H9 (cell line): ENCODE data around the gene TNFAIP8L3. TPM values are rescaled to one million over a fixed set of nuclear protein-coding genes. Genes with fewer than 3 reads are reported as not detected.

Experiments
- DNase-seq: peaks from one replicate; pipeline ENCODE4 v3.0.0-alpha.2; 2017
- H2AFZ ChIP-seq: one replicate; pipeline ENCODE4 v1.6.1; 2013; ENCODE audit warnings: mild to moderate bottlenecking, low read length, control low read depth, moderate library complexity
- H2AK5ac ChIP-seq: 2 replicates; pipeline ENCODE4 v1.6.1; 2013; ENCODE audit warnings: low read length, control low read depth, mixed read lengths; ENCODE audit not compliant: insufficient read length
- H2BK120ac ChIP-seq: one replicate; pipeline ENCODE4 v1.6.1; 2013; ENCODE audit warnings: low read depth, mild to moderate bottlenecking, low read length, control low read depth, inconsistent platforms; ENCODE audit not compliant: poor library complexity, severe bottlenecking
- H2BK12ac ChIP-seq: 2 replicates; pipeline ENCODE4 v1.6.1; 2013; ENCODE audit warnings: low read length, control low read depth, mixed read lengths, low read depth; ENCODE audit not compliant: insufficient read length
- H2BK15ac ChIP-seq: 2 replicates; pipeline ENCODE4 v1.6.1; 2013; ENCODE audit warnings: low read depth, low read length, control low read depth
- H2BK20ac ChIP-seq: one replicate; pipeline ENCODE4 v1.6.1; 2013; ENCODE audit warnings: low read depth, mild to moderate bottlenecking, low read length, control low read depth, inconsistent platforms; ENCODE audit not compliant: poor library complexity, severe bottlenecking
- H2BK5ac ChIP-seq: 2 replicates; pipeline ENCODE4 v1.6.1; 2013; ENCODE audit warnings: low read length, control low read depth, mixed read lengths; ENCODE audit not compliant: insufficient read length
- H3K14ac ChIP-seq: 2 replicates; pipeline ENCODE4 v1.6.1; 2013; ENCODE audit warnings: low read length, control low read depth; ENCODE audit not compliant: insufficient read depth
- H3K18ac ChIP-seq: 2 replicates; pipeline ENCODE4 v1.6.1; 2013; ENCODE audit warnings: low read depth, mild to moderate bottlenecking, mixed read lengths, low read length, control low read depth; ENCODE audit not compliant: insufficient read length
- H3K23ac ChIP-seq: 2 replicates; pipeline ENCODE4 v1.6.1; 2013; ENCODE audit warnings: low read length, control low read depth, mixed read lengths, low read depth; ENCODE audit not compliant: insufficient read length
- H3K23me2 ChIP-seq: 2 replicates; pipeline ENCODE4 v1.6.1; 2013; ENCODE audit warnings: low read depth, mild to moderate bottlenecking, mixed read lengths, low read length, control low read depth; ENCODE audit not compliant: insufficient read length, poor library complexity, severe bottlenecking
- H3K27ac ChIP-seq: 2 replicates; pipeline ENCODE4 v1.5.1; 2013; ENCODE audit warnings: low read length, control low read depth, mixed read lengths, low read depth; ENCODE audit not compliant: insufficient read length
- H3K27me3 ChIP-seq: 2 replicates; pipeline ENCODE4 v1.6.1; 2013; ENCODE audit warnings: low read length, control low read depth, inconsistent platforms; ENCODE audit not compliant: insufficient read depth
- H3K4ac ChIP-seq: 2 replicates; pipeline ENCODE4 v1.6.1; 2013; ENCODE audit warnings: low read depth, mild to moderate bottlenecking, control low read depth, inconsistent platforms, low read length, moderate library complexity
- H3K4me1 ChIP-seq: 2 replicates; pipeline ENCODE4 v1.6.1; 2013; ENCODE audit warnings: low read length, control low read depth, inconsistent platforms; ENCODE audit not compliant: insufficient read depth
- H3K4me2 ChIP-seq: 2 replicates; pipeline ENCODE4 v1.6.1; 2013; ENCODE audit warnings: low read length, control low read depth, mixed read lengths; ENCODE audit not compliant: insufficient read length, insufficient read depth
- H3K56ac ChIP-seq: 2 replicates; pipeline ENCODE4 v1.6.1; 2013; ENCODE audit warnings: low read depth, mild to moderate bottlenecking, mixed read lengths, low read length, control low read depth; ENCODE audit not compliant: insufficient read length
- H3K79me1 ChIP-seq: 2 replicates; pipeline ENCODE4 v1.6.1; 2013; ENCODE audit warnings: low read depth, mild to moderate bottlenecking, moderate library complexity, low read length, control low read depth, inconsistent platforms; ENCODE audit not compliant: insufficient read depth, poor library complexity, severe bottlenecking
- H3K79me2 ChIP-seq: 2 replicates; pipeline ENCODE4 v1.6.1; 2013; ENCODE audit warnings: low read length, control low read depth, inconsistent platforms; ENCODE audit not compliant: insufficient read depth
- H3K9ac ChIP-seq: 2 replicates; pipeline ENCODE4 v1.6.1; 2013; ENCODE audit warnings: low read length, control low read depth, mixed read lengths; ENCODE audit not compliant: insufficient read length; ENCODE audit errors: extremely low read depth
- H3K9me3 ChIP-seq: one replicate; pipeline ENCODE4 v1.6.1; 2013; ENCODE audit warnings: low read depth, low read length, inconsistent platforms; ENCODE audit not compliant: control insufficient read depth
- H3T11ph ChIP-seq: one replicate; pipeline ENCODE4 v1.6.1; 2013; ENCODE audit warnings: mild to moderate bottlenecking, low read length, control low read depth, inconsistent platforms
- H4K20me1 ChIP-seq: one replicate; pipeline ENCODE4 v1.6.1; 2013; ENCODE audit not compliant: control insufficient read depth, insufficient read length, insufficient read depth
- H4K5ac ChIP-seq: 2 replicates; pipeline ENCODE4 v1.6.1; 2013; ENCODE audit warnings: low read depth, mild to moderate bottlenecking, mixed read lengths, low read length, control low read depth; ENCODE audit not compliant: insufficient read length
- H4K8ac ChIP-seq: replicated peaks from 2 replicates; pipeline ENCODE4 v1.6.1; 2013; ENCODE audit warnings: low read length, control low read depth, mixed read lengths, low read depth; ENCODE audit not compliant: insufficient read length
- H4K91ac ChIP-seq: 2 replicates; pipeline ENCODE4 v1.6.1; 2013; ENCODE audit warnings: low read depth, mild to moderate bottlenecking, moderate library complexity, mixed read lengths, low read length, control low read depth; ENCODE audit not compliant: insufficient read length
- H3K27ac Mint-ChIP-seq, 3 experiments: 2 replicates in 2 of 3; 3 replicates in 1 of 3; pipeline ENCODE4 v1.8.0; 2020 to 2021; ENCODE audit warnings: mixed read lengths in 3 of 3, mild to moderate bottlenecking in 1 of 3, moderate library complexity in 1 of 3
- H3K27me3 Mint-ChIP-seq: 2 replicates; pipeline ENCODE4 v1.8.0; 2021; ENCODE audit warnings: low read depth, mild to moderate bottlenecking, moderate library complexity, mixed read lengths
- H3K36me3 Mint-ChIP-seq, 3 experiments: 2 replicates in 2 of 3; 3 replicates in 1 of 3; pipeline ENCODE4 v1.8.0; 2020 to 2021; ENCODE audit warnings: low read depth in 3 of 3, mixed read lengths in 3 of 3; ENCODE audit not compliant: insufficient read depth in 1 of 3
- H3K4me1 Mint-ChIP-seq, 2 experiments: 2 replicates each; pipeline ENCODE4 v1.8.0; 2020; ENCODE audit warnings: mixed read lengths in 2 of 2
- H3K4me3 Mint-ChIP-seq, 2 experiments: 2 replicates in 1 of 2; 3 replicates in 1 of 2; pipeline ENCODE4 v1.8.0; 2020 to 2021; ENCODE audit warnings: mild to moderate bottlenecking in 2 of 2, mixed read lengths in 2 of 2, moderate library complexity in 1 of 2
- H3K9me3 Mint-ChIP-seq, 2 experiments: 2 replicates in 1 of 2; 3 replicates in 1 of 2; pipeline ENCODE4 v1.8.0; 2020; ENCODE audit warnings: mild to moderate bottlenecking in 2 of 2, mixed read lengths in 2 of 2, moderate library complexity in 1 of 2
- WGBS: extraction: QIAGEN DNeasy Blood & Tissue Kit; methylation state at CpG from one replicate; pipeline ENCODE4 v1.1.7; 2013; ENCODE audit warnings: missing lambda C conversion rate, low lambda C conversion rate, mixed read lengths; ENCODE audit not compliant: insufficient read length; ENCODE audit errors: extremely low coverage; 5-methylcytosine and 5-hydroxymethylcytosine counted together
- total RNA-seq: library from RNA; stranded (reverse); gene quantifications from 2 replicates; pipeline ENCODE4 v1.2.1, GENCODE V29; 2021
- TF ChIP-seq, protein P1 (sequence below): fragments of 200-600 bp; sonication (generic); conservative IDR thresholded peaks from 3 replicates; pipeline ENCODE4 v1.8.0; 2021; ENCODE audit warnings: antibody characterized with exemption, mild to moderate bottlenecking

TNFAIP8L3 gene
- total RNA-seq, 1 experiment from 2014 or later = 0.22 TPM

DNA sequence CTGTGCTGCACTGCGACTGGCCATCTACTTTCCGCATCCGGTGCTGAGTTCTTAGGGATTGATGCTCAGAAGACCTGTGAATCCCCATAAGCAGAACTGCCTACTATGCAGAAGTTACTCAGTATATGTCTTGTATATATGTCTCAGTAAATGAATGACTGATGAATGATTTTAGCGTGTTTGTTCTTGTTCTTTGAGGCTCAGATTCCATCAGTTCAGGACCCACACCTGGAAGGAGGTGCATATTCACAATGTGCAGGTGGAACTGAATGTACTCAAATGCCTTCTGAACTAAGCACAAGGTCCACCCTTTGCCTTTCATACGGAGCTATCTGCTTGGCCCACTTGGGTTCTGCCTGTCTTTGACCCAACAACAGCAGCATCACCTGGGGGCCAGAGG, 19.8 kb downstream of the TNFAIP8L3 start:
- H2AFZ ChIP-seq = no peak overlapping the region
- H2AK5ac ChIP-seq = no peak overlapping the region
- H3K27ac ChIP-seq = no peak overlapping the region
- no peak overlapping the region for H4K91ac ChIP-seq
- H3K9me3 ChIP-seq = no peaks in the 10 kb centered on the region
- H4K5ac ChIP-seq = no peak overlapping the region
- no peak overlapping the region for H2BK5ac ChIP-seq
- peaks cover 3% of the 10 kb centered on the region; the same call in 1 of the 2 replicates for H3K4me1 ChIP-seq
- H2BK120ac ChIP-seq = no peak overlapping the region
- no peaks in the 10 kb centered on the region for H3K79me1 ChIP-seq
- no peak overlapping the region for H3K4me2 ChIP-seq
- no peak overlapping the region for H3K14ac ChIP-seq
- Mint-ChIP-seq H3K27me3 (no peaks in the 10 kb centered on the region; the same call in 1 of the 2 replicates), H3K9me3 (no peaks in the 10 kb centered on the region; a peak in 1 of 5 replicates), H3K36me3 (0 out of 7 replicates have a peak, but pooled peaks cover 0 to 4% (median 0%) of the 10 kb centered on the region in 3 experiments), H3K4me1 (peaks cover 7 to 17% of the 10 kb centered on the region in 2 experiments), H3K4me3 (no peak overlapping the region), H3K27ac (no peak overlapping the region)
- no peaks in the 10 kb centered on the region for H4K20me1 ChIP-seq
- no peak overlapping the region for H3K23ac ChIP-seq
- H2BK12ac ChIP-seq = no peak overlapping the region
- peaks cover 4% of the 10 kb centered on the region for H3K23me2 ChIP-seq
- no peaks in the 10 kb centered on the region for H3K27me3 ChIP-seq
- no peaks in the 10 kb centered on the region for H3K79me2 ChIP-seq
- WGBS = no CpG with 5 or more reads among the region's 5 CpGs
- H3K4ac ChIP-seq = no peak overlapping the region
- TF ChIP-seq, protein P1, sequence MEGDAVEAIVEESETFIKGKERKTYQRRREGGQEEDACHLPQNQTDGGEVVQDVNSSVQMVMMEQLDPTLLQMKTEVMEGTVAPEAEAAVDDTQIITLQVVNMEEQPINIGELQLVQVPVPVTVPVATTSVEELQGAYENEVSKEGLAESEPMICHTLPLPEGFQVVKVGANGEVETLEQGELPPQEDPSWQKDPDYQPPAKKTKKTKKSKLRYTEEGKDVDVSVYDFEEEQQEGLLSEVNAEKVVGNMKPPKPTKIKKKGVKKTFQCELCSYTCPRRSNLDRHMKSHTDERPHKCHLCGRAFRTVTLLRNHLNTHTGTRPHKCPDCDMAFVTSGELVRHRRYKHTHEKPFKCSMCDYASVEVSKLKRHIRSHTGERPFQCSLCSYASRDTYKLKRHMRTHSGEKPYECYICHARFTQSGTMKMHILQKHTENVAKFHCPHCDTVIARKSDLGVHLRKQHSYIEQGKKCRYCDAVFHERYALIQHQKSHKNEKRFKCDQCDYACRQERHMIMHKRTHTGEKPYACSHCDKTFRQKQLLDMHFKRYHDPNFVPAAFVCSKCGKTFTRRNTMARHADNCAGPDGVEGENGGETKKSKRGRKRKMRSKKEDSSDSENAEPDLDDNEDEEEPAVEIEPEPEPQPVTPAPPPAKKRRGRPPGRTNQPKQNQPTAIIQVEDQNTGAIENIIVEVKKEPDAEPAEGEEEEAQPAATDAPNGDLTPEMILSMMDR = no peak
- DNase-seq = no peak
- H3K18ac ChIP-seq = no peak overlapping the region
- no peak overlapping the region for H3T11ph ChIP-seq
- no peak overlapping the region for H3K56ac ChIP-seq
- no peak overlapping the region for H2BK15ac ChIP-seq
- H4K8ac ChIP-seq = no peak overlapping the region
- H2BK20ac ChIP-seq = no peak overlapping the region
- no peak overlapping the region for H3K9ac ChIP-seq
